NT2/D1 (cell line): ENCODE measurements around the gene PICALM.

Experiments
- SUZ12 ChIP-seq: IDR thresholded peaks from 2 replicates; pipeline ENCODE4 v1.6.1; 2011; ENCODE audit not compliant: insufficient read length, insufficient read depth; ENCODE audit errors: extremely low read depth
- YY1 ChIP-seq: IDR thresholded peaks from 2 replicates; pipeline ENCODE4 v1.6.1; 2011; ENCODE audit not compliant: insufficient read length, insufficient read depth
- ZNF274 ChIP-seq: IDR thresholded peaks from 2 replicates; pipeline ENCODE4 v1.6.1; 2011; ENCODE audit warnings: mild to moderate bottlenecking, low read depth, low read length

DNA sequence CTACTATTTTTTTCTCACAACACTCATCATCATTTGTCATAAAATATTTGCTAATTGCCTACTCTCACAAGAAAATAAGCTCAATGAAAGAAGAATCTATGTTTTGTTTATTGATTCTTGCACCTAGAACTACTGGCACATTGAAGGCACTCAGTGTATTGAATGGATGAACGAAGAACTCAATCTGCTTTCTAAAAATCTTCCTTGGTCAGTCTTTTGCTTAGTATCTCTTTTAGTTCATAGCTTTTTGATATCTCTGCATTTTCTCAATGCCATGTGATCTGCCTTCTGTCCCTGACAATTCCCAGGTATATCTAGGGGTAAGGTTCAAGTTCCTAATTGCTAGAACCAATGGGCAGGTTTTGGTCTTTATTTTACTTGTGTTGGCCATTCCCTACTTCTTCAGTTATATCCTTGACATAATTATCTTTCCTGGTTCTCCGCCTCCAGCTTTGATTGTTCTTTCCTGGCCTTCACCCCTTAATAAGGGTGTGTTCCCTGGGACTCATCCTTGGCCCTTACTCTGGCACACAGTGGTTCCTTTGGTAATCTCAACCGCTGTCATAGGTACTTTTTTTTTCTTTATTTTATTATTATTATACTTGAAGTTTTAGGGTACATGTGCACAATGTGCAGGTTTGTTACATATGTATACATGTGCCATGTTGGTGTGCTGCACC is 117.3 kb downstream of the PICALM start:
- no peak for TF ChIP-seq YY1
- TF ChIP-seq ZNF274 = no peak
- no peak for TF ChIP-seq SUZ12
